Mesenteric fat pad (tissue), 1 donor: ENCODE results near the gene ARNT2. TPM values are rescaled to one million over a fixed set of nuclear protein-coding genes. Genes with fewer than 3 reads are reported as not detected.

ENCODE experiments used
- DNase-seq: peaks from one replicate; pipeline ENCODE4 v3.0.0-alpha.2; 2020; ENCODE audit warnings: low spot score
- total RNA-seq: library from RNA; stranded (reverse); fragmentation: NEBNext Ultra II Directional; extraction: Animal tissue kit (Norgen Biotek cat#: 25700); gene quantifications from one replicate; pipeline ENCODE4 v1.2.1, GENCODE V29; 2021
- donor health status: DM: yes; HTN: yes; CAD: no.

ARNT2 gene
- total RNA-seq, 1 donor from 2014 or later, result 1.8 TPM

GRCh38 chr15:80550219-80550907 lies 146.2 kb downstream of the ARNT2 start:
- no peak for DNase-seq

DNA sequence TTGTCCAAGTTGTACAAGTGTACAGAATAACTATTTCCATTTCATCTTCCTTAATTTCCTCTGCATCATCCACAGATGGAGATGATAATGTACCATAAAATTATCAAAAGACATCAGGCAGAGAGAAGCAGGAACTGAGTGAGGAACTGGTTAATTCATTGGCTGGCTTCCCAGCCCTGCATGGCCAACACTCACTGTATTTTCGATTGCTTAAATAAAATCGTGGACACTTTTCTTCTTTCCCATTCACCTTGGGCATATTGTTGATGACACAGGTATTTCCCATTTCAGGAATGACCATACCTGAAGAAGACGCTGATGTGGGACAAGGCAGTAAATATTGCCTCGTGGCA lies 146.7 kb downstream of the ARNT2 start:
- no peak for DNase-seq

DNA sequence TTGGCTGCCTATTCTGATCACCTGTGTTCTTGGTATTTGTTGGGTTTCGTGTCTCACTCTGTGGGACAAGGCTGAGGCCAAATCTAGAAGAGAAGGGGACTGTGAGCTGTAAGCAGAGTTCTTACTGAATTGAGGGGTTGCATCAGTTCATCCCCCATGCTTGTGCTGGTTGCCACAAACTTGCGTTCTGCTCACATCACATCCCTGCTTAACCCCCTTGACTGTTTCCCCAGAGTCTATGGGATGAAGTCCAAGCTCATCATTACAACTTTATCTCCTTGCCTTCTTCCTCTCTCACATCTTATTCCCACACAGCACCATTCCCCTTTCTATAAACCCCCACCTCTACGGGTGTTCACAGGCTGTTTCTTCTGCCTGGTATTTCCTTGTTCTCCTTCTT lies 147.2 kb downstream of the ARNT2 start:
- DNase-seq, result no peak

DNA sequence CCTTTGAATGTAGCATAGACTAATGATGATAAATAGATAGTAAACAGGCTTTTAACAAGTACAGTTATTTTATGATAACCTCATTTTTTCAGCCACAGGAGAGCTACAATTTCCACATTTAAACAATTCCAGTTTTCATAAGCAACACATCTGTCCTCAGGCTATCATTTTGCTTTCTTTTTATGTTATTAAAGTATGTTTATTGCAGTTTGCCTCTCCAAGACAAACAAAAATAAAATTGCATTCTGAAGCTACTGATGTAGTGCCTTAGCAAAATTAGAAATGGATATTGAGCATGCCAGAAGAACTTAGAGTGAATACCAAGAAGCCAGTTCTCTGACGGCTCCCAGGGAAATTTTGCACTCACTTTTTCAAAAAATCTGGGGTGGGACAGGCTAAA lies 150.4 kb downstream of the ARNT2 start:
- no peak for DNase-seq

DNA sequence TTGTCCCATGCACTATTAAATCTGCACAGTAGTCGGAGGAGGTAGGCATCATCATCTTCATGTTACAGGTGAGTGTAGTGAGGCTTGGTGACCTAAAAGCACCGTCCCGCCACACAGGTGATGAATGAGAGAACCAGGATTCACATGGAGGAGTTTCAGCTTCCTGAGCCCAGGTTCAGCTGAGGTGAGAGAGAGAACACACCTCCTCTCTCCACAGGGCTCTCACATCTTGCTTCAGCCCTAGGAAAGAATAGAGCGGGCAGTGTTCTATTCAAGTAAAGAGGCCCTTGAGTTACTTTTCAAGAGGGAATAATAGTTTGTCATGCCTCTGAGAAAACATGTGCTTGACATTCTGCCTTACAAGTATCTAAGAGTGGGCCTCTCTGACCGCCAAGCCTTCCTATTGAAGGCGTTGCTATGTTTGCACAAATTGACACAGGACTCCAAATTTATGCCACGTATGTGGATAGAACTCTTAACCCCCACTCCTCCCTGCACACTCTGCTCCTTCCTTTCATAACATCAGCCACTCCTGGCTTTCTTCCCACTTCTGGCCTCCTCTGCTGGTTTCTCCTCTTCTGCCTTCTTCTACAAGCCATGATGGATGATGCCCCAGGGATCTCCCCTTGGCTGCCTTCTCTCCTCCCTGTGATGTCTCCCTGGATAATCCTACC lies 152.6 kb downstream of the ARNT2 start:
- DNase-seq, result no peak

GRCh38 chr15:80557441-80558234 lies 153.5 kb downstream of the ARNT2 start:
- no peak for DNase-seq

- DNase-seq, result no peak
Observed at GRCh38 chr15:80558631-80559319, 154.6 kb downstream of the ARNT2 start.

- DNase-seq, result no peak
Observed at GRCh38 chr15:80559320-80559693, 155.1 kb downstream of the ARNT2 start.

GRCh38 chr15:80559761-80560160 lies 155.6 kb downstream of the ARNT2 start:
- no peak for DNase-seq

DNA sequence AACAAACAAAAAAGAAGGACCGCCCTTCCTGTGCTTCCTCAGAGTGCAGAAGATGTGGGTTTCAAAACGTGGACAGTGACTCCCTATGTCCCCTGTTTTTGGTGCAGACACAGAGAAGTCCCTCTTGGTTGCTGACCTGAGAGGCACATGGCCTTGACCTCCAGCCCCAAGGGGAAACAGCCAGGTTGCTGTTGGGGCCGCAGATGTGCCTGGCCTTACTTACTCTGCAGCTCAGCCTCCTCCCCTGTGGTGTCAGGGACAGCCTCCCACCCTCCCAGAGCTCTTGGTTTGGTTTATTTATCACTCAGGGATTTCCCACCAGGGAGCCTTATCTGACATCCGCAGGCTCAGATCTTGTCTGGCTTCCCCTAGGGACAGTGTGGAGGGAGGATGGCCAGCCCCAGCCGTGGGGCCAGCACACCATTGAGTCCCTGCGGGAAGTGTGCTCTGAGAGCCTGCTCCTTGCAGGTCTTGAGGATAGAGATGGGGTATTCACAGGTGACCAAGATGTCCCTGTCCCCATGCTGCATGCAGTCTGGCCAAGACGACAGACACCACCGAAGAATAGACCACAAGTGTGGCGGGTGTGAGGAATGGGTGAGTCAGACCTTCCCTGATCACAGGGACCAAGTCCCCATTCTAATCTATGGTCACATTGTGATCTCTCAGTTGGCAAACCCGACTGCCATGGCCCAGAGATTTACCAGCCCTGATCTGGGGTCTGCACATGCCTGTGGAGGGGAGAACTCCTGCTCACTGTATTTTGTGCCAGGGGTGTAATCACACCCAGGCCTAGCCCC lies 156.6 kb downstream of the ARNT2 start:
- no peak for DNase-seq

GRCh38 chr15:80561500-80561899 lies 157.3 kb downstream of the ARNT2 start:
- no peak for DNase-seq

DNA sequence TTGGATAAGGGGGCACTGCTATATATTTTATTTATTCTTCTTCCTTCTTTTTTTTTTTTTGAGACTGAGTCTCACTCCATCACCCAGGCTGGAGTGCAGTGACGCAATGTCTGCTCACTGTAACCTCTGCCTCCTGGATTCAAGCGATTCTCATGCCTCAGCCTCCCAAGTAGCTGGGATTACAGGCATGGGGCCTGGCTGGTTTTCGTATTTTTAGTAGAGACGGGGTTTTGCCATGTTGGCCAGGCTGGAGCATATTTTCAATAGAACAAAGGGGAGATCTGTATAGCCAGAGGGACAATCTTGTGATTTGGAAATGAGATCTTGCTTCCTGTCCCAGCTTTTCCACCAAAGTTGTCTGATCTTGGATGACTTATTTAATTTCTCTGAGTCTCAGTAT lies 157.9 kb downstream of the ARNT2 start:
- DNase-seq, result no peak

DNA sequence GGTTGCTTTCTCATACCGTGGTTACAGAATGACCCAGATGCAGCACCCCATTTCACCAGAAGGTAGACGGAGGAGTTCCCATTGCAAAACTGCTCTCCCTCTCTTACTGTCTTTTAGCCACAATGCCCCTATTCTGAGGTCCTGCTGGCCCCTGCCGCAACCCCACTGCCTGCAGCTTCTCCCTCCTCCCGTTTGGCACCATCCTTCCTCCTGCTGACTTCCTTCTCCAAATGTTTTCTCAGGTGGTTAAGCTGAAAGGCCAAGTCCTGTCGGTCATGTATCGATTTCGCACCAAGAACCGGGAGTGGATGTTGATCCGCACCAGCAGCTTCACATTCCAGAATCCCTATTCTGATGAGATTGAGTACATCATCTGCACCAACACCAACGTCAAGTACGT lies 158.7 kb downstream of the ARNT2 start:
- DNase-seq, result no peak

GRCh38 chr15:80563372-80563997 lies 159.3 kb downstream of the ARNT2 start:
- no peak for DNase-seq

- DNase-seq, result no peak
Observed at GRCh38 chr15:80564056-80564455, 159.9 kb downstream of the ARNT2 start.

GRCh38 chr15:80565398-80565797 lies 161.2 kb downstream of the ARNT2 start:
- DNase-seq, result no peak

GRCh38 chr15:80565988-80566387 lies 161.8 kb downstream of the ARNT2 start:
- DNase-seq, result no peak

GRCh38 chr15:80567721-80568157 lies 163.6 kb downstream of the ARNT2 start:
- DNase-seq, result no peak

GRCh38 chr15:80568298-80568697 lies 164.1 kb downstream of the ARNT2 start:
- no peak for DNase-seq

- DNase-seq, result no peak
Observed at GRCh38 chr15:80568876-80569605, 164.9 kb downstream of the ARNT2 start.
